GM23248 (cell line): ENCODE results near the gene GSDMA. TPM values are rescaled to one million over a fixed set of nuclear protein-coding genes. Genes with fewer than 3 reads are reported as not detected.

Experiments used
- DNase-seq: peaks from one replicate; pipeline ENCODE4 v3.0.0-alpha.2; 2015
- H2AFZ ChIP-seq: fragments of 200-600 bp; sonication (generic); 2 replicates; pipeline ENCODE4 v1.6.1; 2016; ENCODE audit warnings: antibody characterized with exemption
- H3F3A ChIP-seq: fragments of 200-600 bp; sonication (generic); 2 replicates; pipeline ENCODE4 v1.6.1; 2016; ENCODE audit warnings: mild to moderate bottlenecking, antibody characterized with exemption, mixed run types; ENCODE audit not compliant: insufficient read depth
- H3K27ac ChIP-seq: fragments of 200-600 bp; sonication (generic); 2 replicates; pipeline ENCODE4 v1.5.1; 2016; ENCODE audit warnings: mild to moderate bottlenecking
- H3K27me3 ChIP-seq: fragments of 200-600 bp; sonication (generic); replicated peaks from 2 replicates; pipeline ENCODE4 v1.6.1; 2016; ENCODE audit warnings: mild to moderate bottlenecking; ENCODE audit not compliant: insufficient read depth
- H3K36me3 ChIP-seq: fragments of 200-600 bp; sonication (generic); 2 replicates; pipeline ENCODE4 v1.6.1; 2016; ENCODE audit warnings: low read depth, mild to moderate bottlenecking
- H3K4me1 ChIP-seq: fragments of 200-600 bp; sonication (generic); 2 replicates; pipeline ENCODE4 v1.6.1; 2016; ENCODE audit warnings: mild to moderate bottlenecking; ENCODE audit not compliant: insufficient read depth
- H3K4me2 ChIP-seq: fragments of 200-600 bp; sonication (generic); one replicate; pipeline ENCODE4 v1.6.1; 2016; ENCODE audit warnings: mild to moderate bottlenecking; ENCODE audit not compliant: unreplicated experiment
- H3K4me3 ChIP-seq: fragments of 200-600 bp; sonication (generic); 2 replicates; pipeline ENCODE4 v1.5.1; 2016; ENCODE audit warnings: mild to moderate bottlenecking
- H3K79me2 ChIP-seq: fragments of 200-600 bp; sonication (generic); 2 replicates; pipeline ENCODE4 v1.6.1; 2016; ENCODE audit warnings: mild to moderate bottlenecking; ENCODE audit not compliant: insufficient read depth
- H3K9ac ChIP-seq: fragments of 200-600 bp; sonication (generic); 2 replicates; pipeline ENCODE4 v1.6.1; 2016; ENCODE audit warnings: mild to moderate bottlenecking
- H3K9me2 ChIP-seq: fragments of 200-600 bp; sonication (generic); 2 replicates; pipeline ENCODE4 v1.6.1; 2016; ENCODE audit warnings: mixed run types, mild to moderate bottlenecking, moderate library complexity; ENCODE audit not compliant: insufficient read depth
- H3K9me3 ChIP-seq: fragments of 200-600 bp; sonication (generic); one replicate; pipeline ENCODE4 v1.6.1; 2017; ENCODE audit warnings: low read depth
- H4K20me1 ChIP-seq: fragments of 200-600 bp; sonication (generic); 2 replicates; pipeline ENCODE4 v1.6.0; 2016; ENCODE audit not compliant: insufficient read depth
- EZH2 ChIP-seq: fragments of 200-600 bp; sonication (generic); IDR thresholded peaks from 2 replicates; pipeline ENCODE4 v1.6.1; 2018; ENCODE audit warnings: antibody characterized with exemption, mild to moderate bottlenecking; ENCODE audit not compliant: insufficient read depth, poor library complexity, severe bottlenecking
- EZH2phosphoT487 ChIP-seq: fragments of 200-600 bp; sonication (generic); IDR thresholded peaks from 2 replicates; pipeline ENCODE4 v1.6.1; 2018; ENCODE audit warnings: antibody characterized with exemption, moderate library complexity, mild to moderate bottlenecking, low read depth; ENCODE audit not compliant: insufficient read depth
- WGBS, 2 experiments: methylation state at CpG; one replicate each; pipeline ENCODE4 v1.1.6; 2015 to 2017; ENCODE audit warnings: low lambda C conversion rate in 2 of 2, low coverage in 1 of 2; ENCODE audit errors: missing lambda C conversion rate in 2 of 2; 5-methylcytosine and 5-hydroxymethylcytosine counted together
- in situ Hi-C: fragments of 300-500 bp; cut with MboI; formaldehyde crosslinking; loops from 2 replicates; pipeline ENCODE4 v1.15.0; 2020
- polyA plus RNA-seq: library from polyadenylated mRNA; unstranded; fragments of >200 nt; fragmentation: Nextera tagmentation; extraction: Ambion mirVana; gene quantifications from 2 replicates; pipeline ENCODE4 v1.2.1, GENCODE V29; 2016
- total RNA-seq: library from RNA; depleted of rRNA; stranded (reverse); fragments of >200 nt; shearing (Covaris generic); gene quantifications from 2 replicates; pipeline ENCODE4 v1.2.3, GENCODE V29; 2014

Gene GSDMA
- total and polyA plus RNA-seq, 2 experiments from 2014 or later: 0.21 TPM; not detected in 1

GRCh38 chr17:39966771-39967170, 4.0 kb downstream of the GSDMA start:
- no peak overlapping the region for H2AFZ ChIP-seq
- DNase-seq: no peak
- H3K4me1 ChIP-seq: no peaks in the 10 kb centered on the region
- no peaks in the 10 kb centered on the region for H3K36me3 ChIP-seq
- no peaks in the 10 kb centered on the region for H3F3A ChIP-seq
- no peaks in the 10 kb centered on the region for H4K20me1 ChIP-seq
- H3K27ac ChIP-seq: no peak overlapping the region
- H3K9ac ChIP-seq: no peak overlapping the region
- TF ChIP-seq EZH2phosphoT487: no peak
- no peak for TF ChIP-seq EZH2
- H3K27me3 ChIP-seq: no peaks in the 10 kb centered on the region
- no peaks in the 10 kb centered on the region for H3K9me2 ChIP-seq
- in situ Hi-C loops: no loop called here
- no peak overlapping the region for H3K4me2 ChIP-seq
- no peaks in the 10 kb centered on the region for H3K79me2 ChIP-seq
- no peak overlapping the region for H3K4me3 ChIP-seq
- 68 to 78% methylated on average over 6 of the region's 6 CpGs for WGBS, 2 experiments
- no peaks in the 10 kb centered on the region for H3K9me3 ChIP-seq

GRCh38 chr17:39968761-39969160, 6.0 kb downstream of the GSDMA start:
- Histone ChIP-seq H2AFZ (no peak overlapping the region), H3K4me1 (peaks cover 14% of the 10 kb centered on the region), H3K9me3 (no peaks in the 10 kb centered on the region), H3K27ac (no peak overlapping the region), H3K4me3 (no peak overlapping the region), H3K36me3 (no peaks in the 10 kb centered on the region), H3F3A (peaks cover 11% of the 10 kb centered on the region), H3K79me2 (no peaks in the 10 kb centered on the region), H3K27me3 (no peaks in the 10 kb centered on the region), H3K9me2 (no peaks in the 10 kb centered on the region), H3K4me2 (no peak overlapping the region), H3K9ac (no peak overlapping the region), H4K20me1 (no peaks in the 10 kb centered on the region)
- WGBS, 2 experiments: 72 to 79% methylated on average over 2 of the region's 2 CpGs
- DNase-seq: no peak
- no peak for TF ChIP-seq EZH2
- TF ChIP-seq EZH2phosphoT487: no peak
- in situ Hi-C loops: no loop called here

GRCh38 chr17:39969375-39969774, 6.6 kb downstream of the GSDMA start:
- H4K20me1 ChIP-seq: no peaks in the 10 kb centered on the region
- H2AFZ ChIP-seq: no peak overlapping the region
- H3K79me2 ChIP-seq: no peaks in the 10 kb centered on the region
- peaks cover 19% of the 10 kb centered on the region for H3K4me1 ChIP-seq
- no peaks in the 10 kb centered on the region for H3K36me3 ChIP-seq
- H3K9ac ChIP-seq: no peak overlapping the region
- 53 to 58% methylated on average over 6 of the region's 6 CpGs for WGBS, 2 experiments
- no peak overlapping the region for H3K4me2 ChIP-seq
- H3K27ac ChIP-seq: no peak overlapping the region
- no peaks in the 10 kb centered on the region for H3K9me2 ChIP-seq
- H3F3A ChIP-seq: peaks cover 12% of the 10 kb centered on the region
- TF ChIP-seq EZH2phosphoT487: no peak
- DNase-seq: no peak
- in situ Hi-C loops: no loop called here
- H3K4me3 ChIP-seq: no peak overlapping the region
- no peaks in the 10 kb centered on the region for H3K27me3 ChIP-seq
- H3K9me3 ChIP-seq: no peaks in the 10 kb centered on the region

GRCh38 chr17:39970157-39970692, 7.4 kb downstream of the GSDMA start:
- no peak overlapping the region for H3K27ac ChIP-seq
- H3K4me3 ChIP-seq: no peak overlapping the region
- H3K9ac ChIP-seq: no peak overlapping the region
- H3K4me1 ChIP-seq: peaks cover 19% of the 10 kb centered on the region
- no peak for DNase-seq
- in situ Hi-C loops: no loop called here
- peaks cover 12% of the 10 kb centered on the region for H3F3A ChIP-seq
- no peak overlapping the region for H2AFZ ChIP-seq
- no peaks in the 10 kb centered on the region for H3K9me2 ChIP-seq
- H3K79me2 ChIP-seq: no peaks in the 10 kb centered on the region
- WGBS, 2 experiments: 54 to 63% methylated on average over 5 to 7 of the region's 7 CpGs
- H3K4me2 ChIP-seq: no peak overlapping the region
- no peak for TF ChIP-seq EZH2
- TF ChIP-seq EZH2phosphoT487: no peak
- H3K27me3 ChIP-seq: no peaks in the 10 kb centered on the region
- no peaks in the 10 kb centered on the region for H3K9me3 ChIP-seq
- H4K20me1 ChIP-seq: no peaks in the 10 kb centered on the region
- no peaks in the 10 kb centered on the region for H3K36me3 ChIP-seq
